ENCODE data around the gene CHD9.

- TF ChIP-seq, protein P1, sequence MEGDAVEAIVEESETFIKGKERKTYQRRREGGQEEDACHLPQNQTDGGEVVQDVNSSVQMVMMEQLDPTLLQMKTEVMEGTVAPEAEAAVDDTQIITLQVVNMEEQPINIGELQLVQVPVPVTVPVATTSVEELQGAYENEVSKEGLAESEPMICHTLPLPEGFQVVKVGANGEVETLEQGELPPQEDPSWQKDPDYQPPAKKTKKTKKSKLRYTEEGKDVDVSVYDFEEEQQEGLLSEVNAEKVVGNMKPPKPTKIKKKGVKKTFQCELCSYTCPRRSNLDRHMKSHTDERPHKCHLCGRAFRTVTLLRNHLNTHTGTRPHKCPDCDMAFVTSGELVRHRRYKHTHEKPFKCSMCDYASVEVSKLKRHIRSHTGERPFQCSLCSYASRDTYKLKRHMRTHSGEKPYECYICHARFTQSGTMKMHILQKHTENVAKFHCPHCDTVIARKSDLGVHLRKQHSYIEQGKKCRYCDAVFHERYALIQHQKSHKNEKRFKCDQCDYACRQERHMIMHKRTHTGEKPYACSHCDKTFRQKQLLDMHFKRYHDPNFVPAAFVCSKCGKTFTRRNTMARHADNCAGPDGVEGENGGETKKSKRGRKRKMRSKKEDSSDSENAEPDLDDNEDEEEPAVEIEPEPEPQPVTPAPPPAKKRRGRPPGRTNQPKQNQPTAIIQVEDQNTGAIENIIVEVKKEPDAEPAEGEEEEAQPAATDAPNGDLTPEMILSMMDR (IDR thresholded peaks at IDR 0.05), result no peak
- no peak for TF ChIP-seq TCF7L2 (IDR thresholded peaks at IDR 0.05; ENCODE audit: low read depth, low read length)
These were observed 10.8 kb downstream of the CHD9 start for GRCh38 chr16:53065461-53066061.
